Lower leg skin (tissue), 3 donors: ENCODE results near the gene ALDH7A1.

ENCODE experiments used
- POLR2A ChIP-seq, 2 donors: fragments of 450-650 bp; IDR thresholded peaks; one replicate each; pipeline ENCODE4 v1.6.1; 2016 to 2017; ENCODE audit warnings: antibody characterized with exemption in 2 of 2, mild to moderate bottlenecking in 1 of 2, moderate library complexity in 1 of 2
- TF ChIP-seq, protein P1 (sequence below), 3 donors: fragments of 450-650 bp; IDR thresholded peaks; one replicate each; pipeline ENCODE4 v1.5.1; 2016; ENCODE audit warnings: antibody characterized with exemption in 3 of 3, mild to moderate bottlenecking in 3 of 3, moderate library complexity in 2 of 3

DNA sequence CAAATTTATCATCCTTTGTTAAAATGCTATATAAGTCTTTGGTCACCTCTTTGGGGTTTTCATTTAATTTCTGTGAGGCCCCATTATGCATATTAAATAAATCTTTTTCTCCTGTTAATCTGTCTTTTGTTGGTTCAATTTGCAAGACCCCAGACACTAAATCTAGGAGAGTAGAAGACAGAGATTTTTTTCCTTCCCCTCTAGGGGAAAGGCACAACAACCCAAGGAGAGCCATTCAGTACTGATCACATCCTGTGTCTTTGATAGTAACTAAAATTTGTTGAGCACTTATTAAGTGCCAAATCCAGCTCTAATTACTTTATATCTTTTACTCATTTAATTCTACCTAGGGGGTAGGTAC, 74.4 kb downstream of the ALDH7A1 start:
- TF ChIP-seq POLR2A (IDR thresholded peaks at IDR 0.05), result no peak
- TF ChIP-seq, protein P1, sequence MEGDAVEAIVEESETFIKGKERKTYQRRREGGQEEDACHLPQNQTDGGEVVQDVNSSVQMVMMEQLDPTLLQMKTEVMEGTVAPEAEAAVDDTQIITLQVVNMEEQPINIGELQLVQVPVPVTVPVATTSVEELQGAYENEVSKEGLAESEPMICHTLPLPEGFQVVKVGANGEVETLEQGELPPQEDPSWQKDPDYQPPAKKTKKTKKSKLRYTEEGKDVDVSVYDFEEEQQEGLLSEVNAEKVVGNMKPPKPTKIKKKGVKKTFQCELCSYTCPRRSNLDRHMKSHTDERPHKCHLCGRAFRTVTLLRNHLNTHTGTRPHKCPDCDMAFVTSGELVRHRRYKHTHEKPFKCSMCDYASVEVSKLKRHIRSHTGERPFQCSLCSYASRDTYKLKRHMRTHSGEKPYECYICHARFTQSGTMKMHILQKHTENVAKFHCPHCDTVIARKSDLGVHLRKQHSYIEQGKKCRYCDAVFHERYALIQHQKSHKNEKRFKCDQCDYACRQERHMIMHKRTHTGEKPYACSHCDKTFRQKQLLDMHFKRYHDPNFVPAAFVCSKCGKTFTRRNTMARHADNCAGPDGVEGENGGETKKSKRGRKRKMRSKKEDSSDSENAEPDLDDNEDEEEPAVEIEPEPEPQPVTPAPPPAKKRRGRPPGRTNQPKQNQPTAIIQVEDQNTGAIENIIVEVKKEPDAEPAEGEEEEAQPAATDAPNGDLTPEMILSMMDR (IDR thresholded peaks at IDR 0.05), result no peak
